ENCODE data around the gene AGAP5.

DNA sequence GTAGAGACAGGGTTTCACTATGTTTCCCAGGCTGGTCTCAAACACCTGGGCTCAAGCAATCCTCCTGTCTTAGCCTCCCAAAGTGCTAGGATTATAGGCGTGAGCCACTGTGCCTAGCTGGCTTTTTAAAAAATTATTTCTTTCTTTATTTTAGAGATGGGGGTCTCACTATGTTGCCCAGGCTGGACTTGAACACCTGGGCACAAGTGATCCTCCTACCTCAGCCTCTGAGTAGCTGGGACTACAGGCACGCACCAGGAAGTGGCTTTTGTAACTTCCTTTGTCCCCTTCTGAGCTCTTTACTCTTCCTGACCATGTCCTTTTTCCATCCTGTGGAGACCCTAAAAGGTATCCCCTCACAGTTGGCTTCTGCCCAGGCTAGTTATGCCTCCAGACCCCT lies 54.5 kb downstream of the AGAP5 start:
- TF ChIP-seq, protein P1, sequence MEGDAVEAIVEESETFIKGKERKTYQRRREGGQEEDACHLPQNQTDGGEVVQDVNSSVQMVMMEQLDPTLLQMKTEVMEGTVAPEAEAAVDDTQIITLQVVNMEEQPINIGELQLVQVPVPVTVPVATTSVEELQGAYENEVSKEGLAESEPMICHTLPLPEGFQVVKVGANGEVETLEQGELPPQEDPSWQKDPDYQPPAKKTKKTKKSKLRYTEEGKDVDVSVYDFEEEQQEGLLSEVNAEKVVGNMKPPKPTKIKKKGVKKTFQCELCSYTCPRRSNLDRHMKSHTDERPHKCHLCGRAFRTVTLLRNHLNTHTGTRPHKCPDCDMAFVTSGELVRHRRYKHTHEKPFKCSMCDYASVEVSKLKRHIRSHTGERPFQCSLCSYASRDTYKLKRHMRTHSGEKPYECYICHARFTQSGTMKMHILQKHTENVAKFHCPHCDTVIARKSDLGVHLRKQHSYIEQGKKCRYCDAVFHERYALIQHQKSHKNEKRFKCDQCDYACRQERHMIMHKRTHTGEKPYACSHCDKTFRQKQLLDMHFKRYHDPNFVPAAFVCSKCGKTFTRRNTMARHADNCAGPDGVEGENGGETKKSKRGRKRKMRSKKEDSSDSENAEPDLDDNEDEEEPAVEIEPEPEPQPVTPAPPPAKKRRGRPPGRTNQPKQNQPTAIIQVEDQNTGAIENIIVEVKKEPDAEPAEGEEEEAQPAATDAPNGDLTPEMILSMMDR (IDR thresholded peaks at IDR 0.05), result no peak
- no peak for TF ChIP-seq POLR2A (IDR thresholded peaks at IDR 0.05)
